ENCODE measurements around the gene MSANTD4.
A peak's percentile ranks its signal among the peaks of the same experiment; 100 is the strongest.
"Not testable (repeated sequence)": the region's sequence is repeated elsewhere in the genome, so short reads cannot be mapped to it uniquely, and the experiment has no call there.

MSANTD4 gene

GRCh38 chr11:106021967-106022794 lies at the start of gene MSANTD4:
Gene MSANTD4 (minus strand): TSS chr11:106022240. CDS start chr11:106010917, 11,323 bp downstream.
- peak; percentile 97 for DNase-seq

GRCh38 chr11:106070606-106071005 lies 48.6 kb upstream of the MSANTD4 start:
- no peak for DNase-seq

GRCh38 chr11:106063009-106063408 lies 41.0 kb upstream of the MSANTD4 start:
- no peak for DNase-seq

DNA sequence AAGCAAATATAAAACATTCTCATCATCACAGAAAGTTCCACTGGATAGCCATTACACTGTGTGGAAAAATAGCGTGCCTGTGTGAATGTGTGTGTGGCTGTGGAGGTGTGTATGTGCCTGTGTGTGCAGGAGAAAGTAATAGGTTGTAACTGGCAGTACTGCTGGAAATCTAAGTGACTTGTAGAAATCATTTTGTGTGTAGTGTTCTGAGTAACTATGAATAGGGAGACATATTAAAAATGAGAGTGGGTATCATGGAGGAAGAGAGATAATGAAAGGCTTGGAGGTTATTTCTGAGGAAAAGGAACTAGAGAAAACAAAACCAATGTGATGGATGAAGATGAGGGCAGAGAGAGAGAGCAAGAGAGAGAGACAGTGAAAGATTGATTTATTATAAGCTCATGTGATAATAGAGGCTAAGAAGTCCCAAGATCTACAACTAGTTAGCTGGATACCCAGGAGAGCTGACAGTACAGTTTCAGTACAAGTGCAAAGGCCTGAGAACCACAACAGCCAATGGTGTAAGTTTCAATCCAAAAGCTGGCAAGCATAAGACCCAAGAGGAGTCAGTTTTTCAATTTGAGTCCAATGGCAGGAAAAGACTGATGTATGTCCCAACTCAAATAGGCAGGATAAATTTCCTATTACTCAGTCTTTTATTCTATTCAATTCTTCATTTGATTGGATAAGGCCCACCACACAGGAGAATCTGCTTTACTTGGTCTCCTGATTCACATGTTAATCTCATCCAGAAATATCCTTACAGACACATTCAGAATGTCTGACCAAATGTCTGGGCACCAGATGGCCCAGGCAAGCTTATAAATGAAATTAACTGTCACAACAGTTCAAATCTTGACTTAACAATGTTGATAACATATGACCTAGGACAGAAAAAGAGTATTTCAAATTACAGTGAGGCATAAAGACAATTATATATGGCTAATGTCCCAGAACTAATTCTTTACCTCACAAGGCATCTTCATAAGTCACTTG lies 40.2 kb upstream of the MSANTD4 start:
- no peak for DNase-seq

DNA sequence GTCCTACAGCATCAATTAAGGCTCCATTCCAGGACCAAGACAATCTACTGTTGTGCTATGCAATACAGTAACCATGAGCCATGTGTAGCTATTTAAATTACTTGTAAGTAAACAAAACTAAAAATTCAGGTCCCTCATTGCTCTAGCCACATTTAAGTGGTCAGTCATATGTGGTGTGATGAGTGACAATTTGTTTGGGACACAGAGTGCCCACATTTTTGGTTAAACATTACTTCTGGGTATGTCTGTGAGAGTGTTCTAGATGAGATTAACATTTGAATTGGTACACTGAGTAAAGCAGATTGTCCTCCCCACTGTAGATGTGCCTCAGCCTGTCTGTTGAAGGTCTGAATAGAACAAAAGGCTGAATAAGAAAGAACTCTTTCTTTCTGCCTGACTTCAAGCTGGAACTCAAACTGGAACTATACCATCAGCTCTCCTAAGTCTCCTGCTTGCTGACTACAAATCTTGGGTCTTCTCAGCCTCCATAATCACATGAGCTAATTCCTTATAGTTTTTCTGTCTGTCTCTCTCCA lies 39.3 kb upstream of the MSANTD4 start:
- no peak for DNase-seq

DNA sequence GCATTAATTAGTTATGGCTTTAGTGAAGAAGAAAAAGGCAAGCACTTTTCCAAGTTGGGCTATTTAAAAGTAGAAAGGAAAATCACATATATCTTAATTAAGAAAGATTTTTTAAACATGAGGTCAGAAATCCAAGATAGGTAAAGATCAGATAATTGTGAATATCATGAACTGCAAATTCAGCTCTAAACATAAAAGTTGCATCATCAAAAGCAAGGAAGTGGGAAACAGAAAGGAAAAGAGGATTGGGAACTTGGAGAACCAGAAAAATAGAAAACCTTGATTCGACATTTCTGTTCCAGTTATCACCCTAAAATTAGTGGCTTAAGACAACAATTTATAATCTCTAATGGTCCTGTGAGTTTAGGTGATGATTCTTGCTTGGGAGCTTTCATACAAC lies 37.6 kb upstream of the MSANTD4 start:
- no peak for DNase-seq

DNA sequence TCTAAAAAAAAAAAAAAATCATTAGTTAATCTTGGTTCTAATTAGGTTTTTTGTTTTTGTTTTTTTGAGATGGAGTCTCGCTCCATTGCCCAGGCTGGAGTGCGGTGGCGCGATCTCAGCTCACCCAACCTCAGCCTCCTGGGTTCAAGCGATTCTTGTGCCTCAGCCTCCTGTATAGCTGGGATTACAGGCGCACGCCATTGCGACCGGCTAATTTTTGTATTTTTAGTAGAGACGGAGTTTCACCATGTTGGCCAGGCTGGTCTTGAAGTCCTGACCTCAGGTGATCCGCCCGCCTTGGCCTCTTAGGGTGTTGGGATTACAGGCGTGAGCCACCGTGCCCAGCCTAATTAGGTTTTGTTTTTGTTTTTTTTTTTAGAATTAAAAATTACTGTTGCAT lies 36.3 kb upstream of the MSANTD4 start:
- DNase-seq: not testable (repeated sequence)

GRCh38 chr11:106051103-106051502 lies 29.1 kb upstream of the MSANTD4 start:
- DNase-seq: no peak

GRCh38 chr11:106049727-106050476 lies 27.9 kb upstream of the MSANTD4 start:
- DNase-seq: no peak

- no peak for DNase-seq
These were observed 25.6 kb upstream of the MSANTD4 start for GRCh38 chr11:106047631-106048030.

- no peak for DNase-seq
These were observed 21.5 kb upstream of the MSANTD4 start for GRCh38 chr11:106043540-106043939.

- DNase-seq: no peak
These were observed 10.8 kb upstream of the MSANTD4 start for GRCh38 chr11:106032861-106033260.

- no peak for DNase-seq
These were observed 9.9 kb upstream of the MSANTD4 start for GRCh38 chr11:106031936-106032335.

GRCh38 chr11:106031202-106031810 lies 9.3 kb upstream of the MSANTD4 start:
- no peak for DNase-seq

- DNase-seq: no peak
These were observed 8.6 kb upstream of the MSANTD4 start for GRCh38 chr11:106030609-106031008.

- DNase-seq: no peak
These were observed 795 bp upstream of the MSANTD4 start for GRCh38 chr11:106022795-106023275.

DNA sequence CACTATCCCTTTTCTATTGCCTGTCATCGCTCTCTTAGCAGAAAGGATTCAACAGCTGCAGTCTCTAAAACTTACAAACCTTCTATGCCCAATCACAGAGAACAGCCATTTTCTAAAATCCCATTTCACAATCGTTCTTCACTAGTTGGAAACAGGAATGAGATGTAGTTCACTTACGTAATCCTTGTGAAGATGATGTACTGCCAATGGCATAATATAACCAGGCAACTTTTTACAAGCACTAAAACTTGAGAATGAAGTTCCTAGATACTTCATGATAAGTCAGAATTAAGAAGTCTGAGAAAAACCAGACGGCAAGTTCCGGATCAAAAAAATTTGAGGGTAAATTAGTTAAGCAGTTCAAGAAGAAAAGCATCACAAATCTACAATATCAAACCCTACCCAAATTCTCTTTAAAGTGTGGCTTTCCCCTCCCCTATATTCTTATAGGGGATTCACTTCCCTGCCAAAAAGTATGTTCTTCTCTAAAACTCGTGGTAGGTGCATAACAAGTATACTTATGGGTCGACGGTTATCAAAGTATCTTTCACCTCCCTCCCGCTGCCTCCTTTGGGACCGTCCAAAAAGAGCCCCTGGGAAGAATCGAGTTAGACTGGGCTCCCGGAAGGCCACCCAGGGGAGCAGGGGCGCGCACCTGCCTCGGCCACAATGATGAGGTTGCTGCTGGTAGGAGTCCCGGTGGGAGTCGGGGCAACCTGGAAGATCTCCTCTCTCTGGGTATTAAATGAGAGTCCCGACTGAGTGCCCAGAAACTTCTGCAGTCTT lies 666 bp downstream of the MSANTD4 start:
- no peak for DNase-seq

- DNase-seq: no peak
These were observed 4.9 kb downstream of the MSANTD4 start for GRCh38 chr11:106017093-106017492.

DNA sequence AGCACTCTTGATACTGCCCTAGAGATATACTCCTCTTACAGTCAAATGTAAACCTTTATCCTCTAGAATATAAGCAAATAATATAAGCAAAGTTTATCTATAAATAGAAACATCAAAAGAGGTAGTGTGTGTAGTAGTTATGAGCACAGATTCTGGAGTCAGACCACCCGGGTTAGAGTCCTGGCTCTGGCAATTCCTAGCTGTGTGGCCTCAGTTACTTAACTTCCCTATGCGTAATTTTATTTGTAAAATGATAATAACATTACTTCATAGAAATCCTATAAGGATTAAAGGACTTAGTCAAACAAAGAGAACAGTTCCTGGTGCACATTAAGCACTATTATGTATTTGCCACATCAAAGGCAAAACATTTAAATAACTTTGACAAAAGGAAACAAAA lies 7.0 kb downstream of the MSANTD4 start:
- DNase-seq: no peak

DNA sequence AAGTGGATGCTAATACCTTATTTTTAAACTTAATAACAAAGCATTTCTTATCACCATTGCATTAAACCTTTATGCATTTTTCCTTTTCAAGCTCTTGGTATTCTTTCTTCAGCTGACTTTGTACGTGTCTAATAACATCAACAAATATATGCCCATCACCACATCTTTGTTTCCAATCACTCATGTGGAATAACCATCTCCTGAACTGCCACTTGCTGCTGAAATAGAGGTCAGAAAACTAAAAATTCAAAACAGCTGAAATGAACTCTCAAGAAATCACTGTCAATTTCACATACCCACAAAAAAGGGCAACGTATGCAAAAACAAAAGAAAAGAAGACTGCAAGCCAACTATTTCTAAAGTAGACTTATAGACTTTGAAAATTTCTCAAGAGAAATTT lies 7.4 kb downstream of the MSANTD4 start:
- no peak for DNase-seq

DNA sequence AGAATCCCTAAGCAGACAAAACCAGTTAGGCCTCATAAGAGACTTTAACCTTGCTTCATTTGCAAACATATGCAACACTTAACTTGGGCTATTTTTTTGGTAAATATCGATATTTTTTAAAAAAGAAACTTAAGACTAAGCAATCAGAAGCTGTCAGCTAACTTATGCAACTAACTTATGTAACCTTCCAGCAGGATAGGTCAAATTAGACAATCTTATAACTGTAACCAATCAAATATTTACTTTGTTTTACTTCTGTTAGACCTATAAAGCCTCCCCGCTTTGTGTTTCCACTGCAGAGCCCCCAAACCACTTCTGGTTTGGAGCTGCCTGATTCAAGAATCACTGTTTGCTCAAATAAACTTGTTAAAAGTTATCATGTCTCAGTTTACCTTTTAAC lies 8.0 kb downstream of the MSANTD4 start:
- DNase-seq: no peak

Data from activated effector memory CD4-positive, alpha-beta T cell treated with Interleukin-2 at 50 U/mL for 16 hours (primary cell).